ENCODE results near the gene HSPH1. TPM values are rescaled to one million over a fixed set of nuclear protein-coding genes. Genes with fewer than 3 reads are reported as not detected.
A peak's percentile ranks its signal among the peaks of the same experiment; 100 is the strongest.

Gene HSPH1
- polyA plus RNA-seq (97.4 and 112 TPM in 2 replicates), polyA minus RNA-seq (88.1 and 110 TPM in 2 replicates)

DNA sequence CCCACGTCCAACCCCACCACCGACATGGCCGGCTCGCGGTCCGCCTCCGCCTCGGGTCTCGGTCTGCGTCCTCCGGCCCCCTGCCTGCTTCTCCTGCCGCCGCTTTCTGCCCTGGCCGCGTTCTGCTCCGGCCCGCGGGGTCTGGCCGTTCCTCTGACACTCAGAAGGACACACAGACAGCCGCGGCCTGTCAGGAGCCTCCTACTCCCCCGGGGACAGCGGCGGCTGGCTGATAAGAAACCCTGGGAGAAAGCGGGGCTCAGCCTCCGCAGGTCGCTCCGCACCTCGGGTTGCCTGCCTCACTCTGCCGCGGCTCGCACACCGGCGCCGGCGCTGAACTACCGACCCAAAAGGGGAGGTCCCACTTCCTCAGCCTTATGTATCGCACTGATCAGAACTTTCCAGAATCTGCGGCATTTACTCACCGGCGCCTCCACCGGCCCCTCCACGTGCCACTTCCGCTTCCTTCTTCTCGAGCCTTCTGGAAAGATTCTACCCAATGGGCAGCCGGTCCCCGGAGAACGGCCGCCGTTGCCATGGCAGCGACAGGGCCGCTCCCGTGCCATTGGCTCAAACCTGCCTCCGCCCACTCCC lies at the start of gene HSPH1:
TSS of gene HSPH1 (minus strand) at position 348 of the 594 bp plus-strand sequence. CDS start at position 26, 322 bp downstream.
- peak within 1 kb of the TSS; percentile 90 for H3K4me3 ChIP-seq (ENCODE audit: low read length)
- no peaks in the 10 kb centered on the region for H3K27me3 ChIP-seq (ENCODE audit: insufficient read depth, low read depth, low read length)

DNA sequence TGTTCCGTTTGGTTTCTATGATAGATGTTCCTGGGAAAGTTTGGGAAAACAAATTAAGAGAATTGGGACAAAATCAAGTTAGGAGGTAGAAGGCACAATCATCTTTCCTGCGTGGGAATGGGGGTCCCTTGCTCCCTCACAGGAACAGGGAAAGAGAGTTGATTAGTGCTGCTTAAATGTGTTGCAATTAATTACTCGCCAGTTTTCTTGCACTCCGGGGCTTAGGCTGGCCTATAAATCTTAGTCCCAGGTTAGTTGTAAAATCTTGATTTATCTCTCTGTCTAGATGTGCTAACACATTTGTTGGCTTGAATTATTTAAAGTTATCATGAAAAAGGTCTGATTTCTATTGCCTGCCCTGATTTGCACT lies 48.1 kb upstream of the HSPH1 start:
- Histone ChIP-seq H3K79me2 (replicated peaks; ENCODE audit: insufficient read depth, low read length) (no peaks in the 10 kb centered on the region), H3F3A (ENCODE audit: insufficient read depth, low read length, poor library complexity, severe bottlenecking) (no peaks in the 10 kb centered on the region), H3K27me3 (ENCODE audit: insufficient read depth, low read depth, low read length) (no peaks in the 10 kb centered on the region), H3K4me3 (ENCODE audit: low read length) (no peak overlapping the region), H3K9ac (ENCODE audit: low read length) (no peak overlapping the region), H3K4me2 (ENCODE audit: low read length) (no peak overlapping the region), H2AFZ (ENCODE audit: low read depth, low read length) (no peak overlapping the region), H3K9me3 (ENCODE audit: low read length) (no peaks in the 10 kb centered on the region), H3K9me2 (ENCODE audit: insufficient read depth, low read length) (no peaks in the 10 kb centered on the region), H3K27ac (ENCODE audit: low read length) (no peak overlapping the region), H4K20me1 (ENCODE audit: insufficient read depth) (no peaks in the 10 kb centered on the region), H3K36me3 (ENCODE audit: insufficient read depth, low read length) (no peaks in the 10 kb centered on the region)
- TF ChIP-seq MXI1 (conservative IDR thresholded peaks at IDR 0.05; ENCODE audit: poor library complexity, severe bottlenecking), result no peak
- TF ChIP-seq, protein P1, sequence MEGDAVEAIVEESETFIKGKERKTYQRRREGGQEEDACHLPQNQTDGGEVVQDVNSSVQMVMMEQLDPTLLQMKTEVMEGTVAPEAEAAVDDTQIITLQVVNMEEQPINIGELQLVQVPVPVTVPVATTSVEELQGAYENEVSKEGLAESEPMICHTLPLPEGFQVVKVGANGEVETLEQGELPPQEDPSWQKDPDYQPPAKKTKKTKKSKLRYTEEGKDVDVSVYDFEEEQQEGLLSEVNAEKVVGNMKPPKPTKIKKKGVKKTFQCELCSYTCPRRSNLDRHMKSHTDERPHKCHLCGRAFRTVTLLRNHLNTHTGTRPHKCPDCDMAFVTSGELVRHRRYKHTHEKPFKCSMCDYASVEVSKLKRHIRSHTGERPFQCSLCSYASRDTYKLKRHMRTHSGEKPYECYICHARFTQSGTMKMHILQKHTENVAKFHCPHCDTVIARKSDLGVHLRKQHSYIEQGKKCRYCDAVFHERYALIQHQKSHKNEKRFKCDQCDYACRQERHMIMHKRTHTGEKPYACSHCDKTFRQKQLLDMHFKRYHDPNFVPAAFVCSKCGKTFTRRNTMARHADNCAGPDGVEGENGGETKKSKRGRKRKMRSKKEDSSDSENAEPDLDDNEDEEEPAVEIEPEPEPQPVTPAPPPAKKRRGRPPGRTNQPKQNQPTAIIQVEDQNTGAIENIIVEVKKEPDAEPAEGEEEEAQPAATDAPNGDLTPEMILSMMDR (IDR thresholded peaks at IDR 0.05; ENCODE audit: poor library complexity, severe bottlenecking), result no peak
- no peak for TF ChIP-seq TAF1 (IDR thresholded peaks at IDR 0.05; ENCODE audit: low read depth)
- TF ChIP-seq POLR2AphosphoS5 (IDR thresholded peaks at IDR 0.05), result no peak
- TF ChIP-seq RAD21 (conservative IDR thresholded peaks at IDR 0.05), result no peak
- TF ChIP-seq EZH2 (IDR thresholded peaks at IDR 0.05; ENCODE audit: borderline replicate concordance, insufficient read depth, low read length, poor library complexity, severe bottlenecking), result no peak
- no peak for TF ChIP-seq EP300 (conservative IDR thresholded peaks at IDR 0.05; ENCODE audit: poor library complexity, severe bottlenecking)
- TF ChIP-seq, protein P2, sequence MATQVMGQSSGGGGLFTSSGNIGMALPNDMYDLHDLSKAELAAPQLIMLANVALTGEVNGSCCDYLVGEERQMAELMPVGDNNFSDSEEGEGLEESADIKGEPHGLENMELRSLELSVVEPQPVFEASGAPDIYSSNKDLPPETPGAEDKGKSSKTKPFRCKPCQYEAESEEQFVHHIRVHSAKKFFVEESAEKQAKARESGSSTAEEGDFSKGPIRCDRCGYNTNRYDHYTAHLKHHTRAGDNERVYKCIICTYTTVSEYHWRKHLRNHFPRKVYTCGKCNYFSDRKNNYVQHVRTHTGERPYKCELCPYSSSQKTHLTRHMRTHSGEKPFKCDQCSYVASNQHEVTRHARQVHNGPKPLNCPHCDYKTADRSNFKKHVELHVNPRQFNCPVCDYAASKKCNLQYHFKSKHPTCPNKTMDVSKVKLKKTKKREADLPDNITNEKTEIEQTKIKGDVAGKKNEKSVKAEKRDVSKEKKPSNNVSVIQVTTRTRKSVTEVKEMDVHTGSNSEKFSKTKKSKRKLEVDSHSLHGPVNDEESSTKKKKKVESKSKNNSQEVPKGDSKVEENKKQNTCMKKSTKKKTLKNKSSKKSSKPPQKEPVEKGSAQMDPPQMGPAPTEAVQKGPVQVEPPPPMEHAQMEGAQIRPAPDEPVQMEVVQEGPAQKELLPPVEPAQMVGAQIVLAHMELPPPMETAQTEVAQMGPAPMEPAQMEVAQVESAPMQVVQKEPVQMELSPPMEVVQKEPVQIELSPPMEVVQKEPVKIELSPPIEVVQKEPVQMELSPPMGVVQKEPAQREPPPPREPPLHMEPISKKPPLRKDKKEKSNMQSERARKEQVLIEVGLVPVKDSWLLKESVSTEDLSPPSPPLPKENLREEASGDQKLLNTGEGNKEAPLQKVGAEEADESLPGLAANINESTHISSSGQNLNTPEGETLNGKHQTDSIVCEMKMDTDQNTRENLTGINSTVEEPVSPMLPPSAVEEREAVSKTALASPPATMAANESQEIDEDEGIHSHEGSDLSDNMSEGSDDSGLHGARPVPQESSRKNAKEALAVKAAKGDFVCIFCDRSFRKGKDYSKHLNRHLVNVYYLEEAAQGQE (IDR thresholded peaks at IDR 0.05; ENCODE audit: borderline replicate concordance), result no peak
- no peak for TF ChIP-seq SMC3 (conservative IDR thresholded peaks at IDR 0.05; ENCODE audit: poor library complexity)

More for the DNA sequence above, at the start of gene HSPH1:
- Histone ChIP-seq H3K27ac (ENCODE audit: low read length) (peak within 1 kb of the TSS; percentile 89), H3K36me3 (ENCODE audit: insufficient read depth, low read length) (peaks cover 5% of the 10 kb centered on the region), H2AFZ (ENCODE audit: low read depth, low read length) (peak within 1 kb of the TSS; percentile 78), H3K4me2 (ENCODE audit: low read length) (peak within 1 kb of the TSS; percentile 96), H3F3A (ENCODE audit: insufficient read depth, low read length, poor library complexity, severe bottlenecking) (no peaks in the 10 kb centered on the region), H3K79me2 (replicated peaks; ENCODE audit: insufficient read depth, low read length) (peaks cover 37% of the 10 kb centered on the region), H3K9ac (ENCODE audit: low read length) (peak within 1 kb of the TSS; percentile 77), H3K9me3 (ENCODE audit: low read length) (no peaks in the 10 kb centered on the region), H4K20me1 (ENCODE audit: insufficient read depth) (no peaks in the 10 kb centered on the region), H3K9me2 (ENCODE audit: insufficient read depth, low read length) (no peaks in the 10 kb centered on the region)
- TF ChIP-seq POLR2AphosphoS5 (IDR thresholded peaks at IDR 0.05) (peak; percentile 83), MXI1 (conservative IDR thresholded peaks at IDR 0.05; ENCODE audit: poor library complexity, severe bottlenecking) (peak; percentile 99), SMC3 (conservative IDR thresholded peaks at IDR 0.05; ENCODE audit: poor library complexity) (no peak), TAF1 (IDR thresholded peaks at IDR 0.05; ENCODE audit: low read depth) (no peak), EZH2 (IDR thresholded peaks at IDR 0.05; ENCODE audit: borderline replicate concordance, insufficient read depth, low read length, poor library complexity, severe bottlenecking) (no peak), EP300 (conservative IDR thresholded peaks at IDR 0.05; ENCODE audit: poor library complexity, severe bottlenecking) (no peak), RAD21 (conservative IDR thresholded peaks at IDR 0.05) (no peak)
- TF ChIP-seq, protein P1 (IDR thresholded peaks at IDR 0.05; ENCODE audit: poor library complexity, severe bottlenecking), result peak; percentile 50
- TF ChIP-seq, protein P2 (IDR thresholded peaks at IDR 0.05; ENCODE audit: borderline replicate concordance), result no peak

Measured in neural cell (in vitro differentiated cells).